ENCODE results near the gene YPEL2.
"Not testable (repeated sequence)": the region's sequence is repeated elsewhere in the genome, so short reads cannot be mapped to it uniquely, and the experiment has no call there.

- not testable (repeated sequence) for TF ChIP-seq CTCF (IDR thresholded peaks at IDR 0.05; ENCODE audit: extremely low read depth in 1 of 2, insufficient read depth in 1 of 2, low read depth in 1 of 2, low read length in 2 of 2); POLR2AphosphoS5 (IDR thresholded peaks at IDR 0.05; ENCODE audit: insufficient read depth, low read depth, low read length); POLR2A (IDR thresholded peaks at IDR 0.05; ENCODE audit: low read depth, low read length); EZH2 (IDR thresholded peaks at IDR 0.05; ENCODE audit: borderline replicate concordance, low read depth, low read length, severe bottlenecking); MYC (IDR thresholded peaks at IDR 0.05; ENCODE audit: low read depth, low read length); JUN (IDR thresholded peaks at IDR 0.05; ENCODE audit: borderline replicate concordance, insufficient read depth, insufficient read length, low read depth)
Observed at GRCh38 chr17:59290302-59290998, 41.0 kb upstream of the YPEL2 start.
